GM18873 (cell line): Measurements from ENCODE around the gene ZNF639.

Experiments used
- ATAC-seq: cut with Tn5 transposase; IDR thresholded peaks from one replicate; pipeline ENCODE4 v1.9.1; 2021; ENCODE audit warnings: mild to moderate bottlenecking, moderate library complexity, moderate number of reproducible peaks; ENCODE audit not compliant: unreplicated experiment, low FRiP score

ZNF639 gene

GRCh38 chr3:179309225-179310078 is 13.4 kb upstream of the ZNF639 start:
- ATAC-seq, result peak; percentile 95

GRCh38 chr3:179318876-179319275 is 4.0 kb upstream of the ZNF639 start:
- no peak for ATAC-seq

- ATAC-seq, result no peak
These were observed 1.1 kb upstream of the ZNF639 start for GRCh38 chr3:179321668-179322285.

DNA sequence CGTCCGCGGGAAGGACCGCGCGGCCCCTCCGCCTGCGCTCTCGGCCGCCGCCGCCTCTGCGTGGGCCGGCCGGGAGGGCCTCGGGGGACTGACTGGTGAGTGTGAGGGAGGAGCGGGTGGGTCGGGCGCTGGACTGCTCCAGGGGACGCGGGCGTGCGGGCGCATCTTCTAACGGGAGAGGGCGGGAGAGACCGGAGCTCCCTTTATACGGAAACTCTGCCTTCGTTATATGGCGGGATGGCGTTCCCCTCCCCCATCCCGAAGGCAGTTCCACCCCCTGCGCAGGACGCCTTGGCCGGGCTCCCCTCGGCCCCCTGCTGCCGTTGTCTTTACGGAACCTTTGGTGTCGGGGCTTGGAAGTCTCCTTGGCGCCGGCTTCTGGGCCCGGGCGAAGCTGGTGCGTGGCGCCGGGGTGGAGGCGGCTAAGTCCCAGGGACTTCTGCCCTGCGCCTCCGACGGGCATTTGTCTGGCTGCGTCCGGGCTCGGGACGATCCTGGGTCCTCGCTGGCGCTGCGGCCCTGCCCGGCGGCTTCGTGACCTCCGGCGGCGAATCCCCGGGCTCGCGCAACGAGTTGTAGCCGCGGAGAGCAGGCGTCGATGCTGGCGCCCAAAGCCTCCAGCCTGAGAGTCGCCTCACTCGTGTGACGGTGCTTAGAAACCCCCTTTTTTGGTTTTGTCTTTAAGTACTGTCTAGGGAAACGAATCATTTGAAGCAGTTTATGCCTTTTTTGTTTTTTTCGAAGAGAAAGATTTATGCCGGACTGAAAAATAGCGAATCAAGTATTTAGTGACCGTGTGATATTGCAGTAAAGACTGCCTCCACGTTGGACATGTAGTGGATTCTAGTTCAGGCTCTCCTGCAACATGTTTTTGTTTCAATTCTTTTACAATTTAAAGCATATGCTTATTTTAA is 623 bp downstream of the ZNF639 start:
- peak; percentile 36 for ATAC-seq

- no peak for ATAC-seq
These were observed 1.5 kb downstream of the ZNF639 start for GRCh38 chr3:179324270-179324754.

- no peak for ATAC-seq
These were observed 7.6 kb downstream of the ZNF639 start for GRCh38 chr3:179330438-179330837.

DNA sequence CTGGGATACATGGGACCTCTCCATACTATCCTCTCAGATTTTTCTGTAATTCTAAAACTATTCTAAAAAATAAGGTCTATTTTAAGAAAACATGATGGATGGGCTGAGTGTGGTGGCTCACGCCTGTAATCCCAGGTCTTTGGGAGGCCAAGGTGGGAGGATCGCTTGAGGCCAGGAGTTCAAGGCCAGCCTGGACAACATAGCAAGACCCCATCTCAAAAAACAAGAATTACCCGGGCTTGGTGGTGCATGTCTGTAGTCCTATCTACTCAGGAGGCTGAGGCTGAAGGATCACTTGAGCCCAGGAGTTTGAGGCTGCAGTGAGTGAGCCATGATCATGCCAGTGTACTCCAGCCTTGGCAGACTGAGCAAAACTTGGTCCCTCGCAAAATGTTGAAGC is 9.4 kb downstream of the ZNF639 start:
- ATAC-seq, result no peak

DNA sequence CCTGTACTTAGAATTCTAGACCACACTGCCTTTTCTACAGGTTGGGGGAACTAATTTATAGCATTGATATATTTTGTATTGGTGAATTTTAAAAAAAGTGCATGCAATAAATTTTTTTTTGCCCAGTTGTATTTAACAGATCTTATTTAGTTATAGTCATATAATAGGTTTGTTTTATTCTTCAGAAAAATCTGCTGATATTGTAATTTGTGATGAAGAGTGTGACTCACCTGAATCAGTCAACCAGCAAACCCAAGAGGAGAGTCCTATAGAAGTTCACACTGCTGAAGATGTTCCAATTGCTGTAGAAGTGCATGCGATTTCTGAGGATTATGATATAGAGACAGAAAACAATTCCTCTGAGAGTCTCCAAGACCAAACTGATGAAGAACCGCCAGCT is 10.3 kb downstream of the ZNF639 start:
- no peak for ATAC-seq

DNA sequence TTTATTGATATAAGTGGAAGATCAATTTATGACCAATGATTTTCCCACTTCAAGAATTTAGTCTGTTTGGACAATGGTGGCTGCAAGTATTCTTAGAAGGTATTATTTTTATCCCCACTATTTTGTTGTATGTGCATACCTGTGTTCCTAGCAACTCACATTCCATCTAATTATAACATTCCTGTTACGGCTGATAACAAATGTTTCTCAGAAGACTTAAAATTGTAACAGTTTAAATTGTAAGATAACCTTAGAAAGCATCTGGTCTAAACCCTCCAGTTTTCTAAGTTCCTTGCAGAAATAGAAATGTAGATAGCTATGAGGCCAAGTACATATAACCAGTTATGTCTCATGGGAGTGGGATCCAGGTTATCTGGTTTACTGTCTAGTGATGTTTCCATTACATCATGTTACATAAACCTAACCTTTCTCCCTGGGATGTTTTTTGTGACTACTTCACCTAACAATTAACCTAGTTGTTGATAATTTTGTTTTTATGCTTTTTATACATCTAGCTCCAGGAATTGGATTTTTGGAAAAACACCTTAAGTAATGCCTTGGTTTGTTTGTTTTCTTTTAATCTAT is 13.6 kb downstream of the ZNF639 start:
- ATAC-seq, result no peak

- peak; percentile 93 for ATAC-seq
These were observed 24.7 kb downstream of the ZNF639 start, which contains the start of gene MFN1 for GRCh38 chr3:179347345-179348194. TSS of gene MFN1 (plus strand) at chr3:179347709. CDS start at chr3:179348852, 1,143 bp downstream.

DNA sequence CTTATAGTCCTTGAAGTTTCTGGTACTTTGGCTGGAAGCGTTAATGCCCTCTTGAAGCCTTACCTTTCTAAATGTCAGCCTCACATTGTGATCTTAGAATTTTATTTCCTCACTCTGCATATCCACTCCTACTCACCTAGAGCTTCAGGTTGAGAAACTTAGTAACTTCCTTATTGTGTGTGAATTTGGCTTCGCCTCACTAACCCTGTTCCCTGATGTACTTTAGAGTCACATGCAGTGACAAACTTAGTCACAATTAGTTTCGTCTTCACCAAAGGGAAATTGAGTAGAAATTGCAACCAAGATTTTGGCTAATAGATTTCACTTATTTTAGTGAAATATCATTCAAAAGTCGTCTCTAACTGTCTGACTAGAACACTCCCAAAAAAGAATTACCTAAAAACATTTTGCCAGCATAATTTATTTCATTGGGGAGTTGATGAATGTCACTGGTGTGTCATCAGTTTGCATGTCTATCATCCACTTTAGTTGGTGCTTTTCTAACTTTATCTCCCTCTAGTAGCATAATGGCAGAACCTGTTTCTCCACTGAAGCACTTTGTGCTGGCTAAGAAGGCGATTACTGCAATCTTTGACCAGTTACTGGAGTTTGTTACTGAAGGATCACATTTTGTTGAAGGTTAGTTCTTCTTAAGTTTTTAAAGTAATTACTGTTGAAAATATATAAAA is 25.6 kb downstream of the ZNF639 start:
- ATAC-seq, result peak; percentile 53

- no peak for ATAC-seq
These were observed 33.2 kb downstream of the ZNF639 start for GRCh38 chr3:179355996-179356395.

DNA sequence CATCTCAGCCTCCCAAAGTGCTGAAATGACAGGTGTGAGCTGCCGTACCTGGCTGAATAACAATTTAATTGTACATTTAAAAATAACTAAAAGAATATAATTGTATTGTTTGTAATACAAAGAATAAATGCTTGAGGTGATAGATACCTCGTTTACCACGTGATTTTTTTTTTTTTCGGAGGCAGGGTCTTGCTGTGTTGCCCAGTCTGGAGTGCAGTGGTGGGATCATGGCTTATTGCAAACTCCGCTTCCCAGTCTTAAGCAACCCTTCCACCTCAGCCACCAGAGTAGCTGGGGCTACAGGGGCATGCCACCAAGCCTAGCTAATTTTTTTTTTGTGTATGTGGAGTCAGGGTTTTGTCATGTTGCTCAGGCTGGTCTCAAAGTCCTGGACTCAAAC is 40.5 kb downstream of the ZNF639 start:
- no peak for ATAC-seq

GRCh38 chr3:179369621-179370020 is 46.8 kb downstream of the ZNF639 start:
- ATAC-seq, result no peak

GRCh38 chr3:179373938-179374337 is 51.1 kb downstream of the ZNF639 start:
- ATAC-seq, result no peak

GRCh38 chr3:179375091-179375999 is 52.5 kb downstream of the ZNF639 start:
- ATAC-seq, result no peak

- no peak for ATAC-seq
These were observed 53.6 kb downstream of the ZNF639 start for GRCh38 chr3:179376474-179376873.
